ENCODE results near the gene EXOSC7. TPM values are rescaled to one million over a fixed set of nuclear protein-coding genes. Genes with fewer than 3 reads are reported as not detected.

Gene EXOSC7
- total and polyA plus RNA-seq, 2 of the 4 experiments (the other 2 are of a cell fraction), result 61.6 to 62.2 TPM

DNA sequence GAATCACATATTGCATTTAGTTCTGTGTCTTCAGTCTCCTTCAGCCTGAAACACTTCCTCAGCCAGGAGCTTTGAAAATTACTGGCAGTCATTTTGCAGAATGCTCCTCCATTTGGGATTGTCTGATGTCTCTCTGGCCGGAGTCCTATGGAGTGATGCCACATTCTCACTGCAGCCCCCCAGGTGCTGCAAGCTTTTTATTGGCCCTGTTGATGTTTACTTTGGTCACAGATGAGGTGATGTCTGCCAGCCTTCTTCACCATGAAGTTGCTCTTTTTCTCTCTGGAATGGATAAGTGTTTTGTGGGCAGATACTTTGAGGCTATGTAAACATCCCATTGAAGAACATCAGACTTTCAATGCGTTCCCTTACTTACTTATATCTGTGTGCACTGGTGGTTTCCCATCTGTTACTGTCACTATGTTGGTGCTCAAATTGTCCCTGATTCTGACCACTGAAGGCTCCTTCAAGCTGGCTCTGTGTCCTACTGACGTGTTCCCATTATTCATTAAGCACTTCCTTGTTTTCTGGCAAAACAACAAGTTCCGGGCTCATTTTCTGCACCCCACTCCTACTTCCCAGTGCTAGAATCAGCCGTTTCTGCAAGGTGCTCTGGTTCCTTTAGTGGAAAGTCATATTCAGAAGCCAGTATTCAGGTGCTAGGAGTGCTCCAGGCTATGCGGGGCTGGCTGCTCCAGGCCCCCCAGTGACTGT is 48.7 kb downstream of the EXOSC7 start:
- Histone ChIP-seq H2BK5ac (ENCODE audit: low read depth, low read length, poor library complexity, severe bottlenecking) (no peak overlapping the region), H2BK15ac (ENCODE audit: low read depth, low read length) (no peak overlapping the region), H3K9me1 (ENCODE audit: insufficient read depth, low read length) (peaks cover 9% of the 10 kb centered on the region), H3K18ac (ENCODE audit: low read depth, low read length) (no peak overlapping the region), H3K56ac (ENCODE audit: extremely low read depth, insufficient read depth, low read length) (no peak overlapping the region), H2BK120ac (ENCODE audit: low read depth, low read length) (no peak overlapping the region), H4K5ac (ENCODE audit: low read depth, low read length) (no peak overlapping the region), H2AK5ac (ENCODE audit: low read depth, low read length) (no peak overlapping the region), H2AK9ac (replicated peaks; ENCODE audit: low read depth, low read length, poor library complexity) (no peak overlapping the region), H2AFZ (replicated peaks; ENCODE audit: low read length, poor library complexity) (no peak overlapping the region), H3K9me3 (ENCODE audit: control insufficient read depth, insufficient read depth, low read length) (no peaks in the 10 kb centered on the region), H3K4me1 (ENCODE audit: control insufficient read depth, insufficient read depth, low read length) (peaks cover 12% of the 10 kb centered on the region), H4K8ac (ENCODE audit: low read depth in 2 of 2, low read length in 2 of 2) (no peak overlapping the region), H3K4me3 (ENCODE audit: insufficient read depth, low read depth, low read length) (no peak overlapping the region), H4K20me1 (ENCODE audit: insufficient read depth, low read length) (no peaks in the 10 kb centered on the region), H2BK20ac (ENCODE audit: low read depth, low read length) (no peak overlapping the region), H3K9ac (ENCODE audit: low read depth, low read length) (no peak overlapping the region), H3K23ac (ENCODE audit: low read depth, low read length) (no peak overlapping the region), H4K91ac (ENCODE audit: insufficient read depth, low read depth, low read length) (no peak overlapping the region), H3K4ac (ENCODE audit: low read depth, low read length) (no peak overlapping the region), H3K36me3 (ENCODE audit: control insufficient read depth, insufficient read depth, low read length) (no peaks in the 10 kb centered on the region), H3K27me3 (ENCODE audit: control insufficient read depth, insufficient read depth, low read length) (no peaks in the 10 kb centered on the region), H3K4me2 (ENCODE audit: low read depth, low read length) (no peak overlapping the region), H3K27ac (ENCODE audit: insufficient read depth, low read length) (no peak overlapping the region), H3K14ac (replicated peaks; ENCODE audit: low read depth, low read length) (no peak overlapping the region), H3K79me1 (ENCODE audit: low read depth in 1 of 2, low read length in 2 of 2) (no peaks in the 10 kb centered on the region)
- ChIA-PET CTCF (no interaction called here), POLR2A (ENCODE audit: unreplicated experiment) (no interaction called here)
- ATAC-seq (ENCODE audit: low read depth) (no peak), DNase-seq (no peak)
- in situ Hi-C loops (cut with MboI; ENCODE audit: low sequenced_read_pairs) (loop anchor here (25.0 kb wide), 1 partner anchor 1063 kb away; no protein-coding TSS in a partner anchor), intact Hi-C loops (cut with micrococcal nuclease) (no loop called here), dilution Hi-C loops (cut with HindIII; ENCODE audit: low sequenced_read_pairs, unreplicated experiment) (loop anchor here (25.0 kb wide), 1 partner anchor 488 kb away; no protein-coding TSS in a partner anchor)
- BruUV-seq (replicated peaks), result no TSS peak
- TF ChIP-seq CEBPB (IDR thresholded peaks at IDR 0.05; ENCODE audit: low read depth, low read length), result no peak
- TF ChIP-seq MAZ (IDR thresholded peaks at IDR 0.05; ENCODE audit: borderline replicate concordance, low read depth, low read length), result no peak
- TF ChIP-seq MXI1 (IDR thresholded peaks at IDR 0.05; ENCODE audit: borderline replicate concordance, low read depth, low read length), result no peak
- TF ChIP-seq MAFK (IDR thresholded peaks at IDR 0.05; ENCODE audit: low read depth, low read length), result no peak
- no peak for TF ChIP-seq BHLHE40 (IDR thresholded peaks at IDR 0.05; ENCODE audit: low read depth, low read length)
- no peak for TF ChIP-seq RFX5 (IDR thresholded peaks at IDR 0.05; ENCODE audit: low read depth, low read length)
- 83% methylated on average over 1 of the region's 6 CpGs; no CpG with 5 or more reads in 1 of the 2 experiments for WGBS, 2 experiments (ENCODE audit: extremely low coverage in 2 of 2, insufficient read length in 1 of 2)

All from IMR-90 (cell line).